Ureter (tissue), 1 donor: ENCODE measurements around the gene S100A12. TPM values are rescaled to one million over a fixed set of nuclear protein-coding genes. Genes with fewer than 3 reads are reported as not detected.

Experiments
- DNase-seq: peaks from one replicate; pipeline ENCODE4 v3.0.0-alpha.2; 2020; ENCODE audit warnings: low spot score
- total RNA-seq: library from RNA; stranded (reverse); gene quantifications from one replicate; pipeline ENCODE4 v1.2.4, GENCODE V29; 2023
- donor health status: DM: yes; HTN: yes; CAD: no.

Gene S100A12
- total RNA-seq, 1 donor from 2014 or later = not detected

DNA sequence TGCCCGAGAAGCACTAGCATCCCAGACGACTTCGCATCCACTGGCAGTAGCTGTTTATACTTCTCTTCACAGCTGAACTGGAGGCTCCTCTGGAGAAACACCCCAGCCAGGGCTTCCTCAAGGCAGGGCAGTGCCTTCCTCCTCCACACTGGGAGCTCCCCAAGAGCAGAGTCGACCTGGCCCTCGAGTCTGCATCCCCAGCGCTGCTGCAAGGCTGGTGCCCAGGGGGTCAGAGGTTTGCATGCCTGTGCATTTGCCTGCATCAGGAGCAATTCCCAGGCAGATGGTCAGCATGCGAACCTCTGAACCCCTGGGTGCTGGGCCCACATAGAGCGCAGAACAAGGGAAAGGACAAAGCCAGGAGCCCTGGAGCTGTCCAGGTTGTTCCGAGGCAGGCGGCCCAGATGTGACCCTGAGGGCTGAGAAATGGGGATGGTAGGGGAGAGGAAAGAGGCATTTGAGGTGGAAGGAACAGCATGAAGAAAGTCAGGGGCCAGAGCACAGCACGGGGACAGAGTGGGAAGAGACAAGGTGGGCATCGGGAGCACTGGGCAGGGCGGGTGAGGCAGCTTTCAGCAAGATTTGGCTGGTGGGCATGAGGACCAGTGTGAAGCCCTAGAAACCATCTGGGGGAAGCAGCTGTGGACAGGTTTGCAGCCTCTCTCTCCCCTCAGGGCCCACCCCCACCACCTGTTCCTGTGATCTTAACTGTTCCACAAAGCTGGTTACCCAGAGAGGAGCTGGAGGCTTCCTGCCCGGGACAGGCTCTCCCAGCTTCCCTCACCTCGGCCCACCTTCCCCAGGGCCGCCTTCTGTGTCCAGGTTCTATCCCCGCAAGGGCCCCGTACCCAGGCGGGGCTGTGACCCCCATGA is 21.9 kb upstream of the S100A12 start:
- no peak for DNase-seq

- DNase-seq = no peak
Observed at GRCh38 chr1:153396461-153396860, 21.0 kb upstream of the S100A12 start.

DNA sequence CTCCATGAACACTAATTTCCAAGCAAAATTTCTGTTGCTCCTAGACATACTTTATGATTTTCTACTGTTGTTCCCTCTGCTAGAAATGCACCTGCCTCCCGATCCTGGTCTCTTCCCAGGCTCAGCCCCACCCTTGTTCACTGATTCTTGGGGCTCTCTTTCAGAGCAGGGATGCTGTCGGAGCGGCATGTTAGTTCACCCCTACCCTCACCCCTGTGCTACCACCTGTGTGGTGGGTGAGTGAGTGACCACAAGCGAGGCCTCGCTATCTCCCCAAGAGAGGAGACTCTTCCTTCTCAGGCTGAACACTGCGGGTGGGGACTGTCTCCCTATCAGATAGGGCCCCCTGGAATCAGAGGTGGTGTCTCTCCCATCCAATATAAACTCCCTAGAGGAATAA is 20.4 kb upstream of the S100A12 start:
- DNase-seq = no peak

- no peak for DNase-seq
Observed at GRCh38 chr1:153395136-153395685, 19.8 kb upstream of the S100A12 start.

DNA sequence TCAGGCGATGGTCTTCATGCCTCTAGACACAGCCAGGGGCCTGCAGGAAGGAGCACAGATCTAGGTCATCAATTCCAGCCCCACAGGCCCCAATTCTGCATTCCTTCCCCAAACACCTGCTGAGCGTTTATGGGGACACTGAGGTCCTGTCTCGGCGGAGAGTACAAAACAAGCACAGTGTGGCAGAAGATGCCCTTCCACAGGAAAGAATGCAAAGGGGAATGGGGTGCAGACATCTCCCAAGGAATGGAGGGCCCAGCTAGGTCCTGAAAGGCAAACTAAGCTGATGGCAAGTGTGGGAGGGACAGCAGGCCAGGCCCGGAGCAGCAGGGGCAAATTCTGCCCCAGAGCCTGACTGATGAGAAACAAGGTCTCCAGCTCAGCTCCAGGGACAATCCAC is 19.0 kb upstream of the S100A12 start:
- DNase-seq = no peak

DNA sequence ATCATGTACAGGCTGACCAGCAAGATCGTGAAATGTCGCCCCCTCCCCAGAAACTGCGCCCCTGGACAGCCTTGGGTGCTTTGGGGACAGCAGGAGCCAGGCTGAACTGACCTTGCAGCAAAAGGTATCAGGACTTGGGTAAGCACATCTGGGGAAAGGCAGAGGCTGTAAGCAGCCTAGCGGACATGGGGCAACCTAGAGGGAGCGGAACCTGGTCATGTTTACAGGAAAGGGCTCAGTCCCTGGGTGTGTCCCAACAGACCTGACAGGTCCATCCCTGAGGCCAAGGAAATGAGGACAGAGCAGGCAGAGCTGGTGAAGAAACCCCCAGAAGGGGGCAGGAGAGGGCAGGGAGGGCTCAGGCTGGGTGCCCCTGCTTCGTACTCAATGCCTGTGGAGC is 18.5 kb upstream of the S100A12 start:
- DNase-seq = no peak

GRCh38 chr1:153392822-153393221 is 17.4 kb upstream of the S100A12 start:
- DNase-seq = no peak

- no peak for DNase-seq
Observed at GRCh38 chr1:153392258-153392657, 16.8 kb upstream of the S100A12 start.

DNA sequence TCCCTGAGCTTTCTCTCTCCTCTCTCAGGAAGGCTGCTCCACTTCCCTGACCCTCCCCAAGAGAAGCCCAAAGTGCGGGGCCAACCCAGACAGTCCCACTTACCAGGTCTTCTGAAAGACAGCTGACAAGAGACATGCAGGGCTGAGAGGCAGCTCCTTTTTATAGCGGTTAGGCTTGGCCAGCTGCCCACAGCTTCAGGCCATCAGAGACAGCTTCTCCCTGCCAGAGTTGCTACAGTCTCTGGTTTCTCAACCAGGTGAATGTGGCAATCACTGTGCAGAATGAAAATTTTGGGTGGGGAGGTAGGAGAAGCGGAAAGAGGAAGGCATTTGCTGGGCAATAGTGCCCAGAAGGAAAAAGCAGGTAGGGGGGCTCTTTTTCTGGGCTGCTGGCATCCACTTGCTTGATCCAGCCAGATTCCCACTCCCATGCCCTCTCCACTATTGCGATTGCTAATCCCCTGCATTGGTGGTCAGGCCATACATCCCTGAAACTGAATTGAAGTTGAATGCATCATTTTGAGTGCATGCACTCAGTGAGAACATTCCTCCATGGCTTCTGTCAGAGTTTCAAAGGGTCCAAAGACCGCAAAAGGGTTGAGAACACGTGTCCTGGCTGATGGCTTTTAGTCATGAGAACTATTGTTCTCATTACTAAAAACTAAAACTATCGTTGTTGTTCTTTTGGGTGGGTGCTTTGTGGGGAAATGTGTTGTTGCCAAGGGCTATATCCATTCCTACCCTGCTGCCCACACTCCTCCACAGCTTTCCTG is 15.7 kb upstream of the S100A12 start, which contains the start of gene S100A8:
Gene S100A8 (minus strand): TSS at position 136 of the 773 bp plus-strand sequence. CDS start 538 bp downstream, outside the sequence.
- no peak for DNase-seq

- DNase-seq = no peak
Observed at GRCh38 chr1:153389973-153390879, 14.8 kb upstream of the S100A12 start.

- DNase-seq = no peak
Observed at GRCh38 chr1:153389401-153389800, 14.0 kb upstream of the S100A12 start.

GRCh38 chr1:153387785-153388184 is 12.4 kb upstream of the S100A12 start:
- DNase-seq = no peak

- DNase-seq = no peak
Observed at GRCh38 chr1:153387001-153387400, 11.6 kb upstream of the S100A12 start.

DNA sequence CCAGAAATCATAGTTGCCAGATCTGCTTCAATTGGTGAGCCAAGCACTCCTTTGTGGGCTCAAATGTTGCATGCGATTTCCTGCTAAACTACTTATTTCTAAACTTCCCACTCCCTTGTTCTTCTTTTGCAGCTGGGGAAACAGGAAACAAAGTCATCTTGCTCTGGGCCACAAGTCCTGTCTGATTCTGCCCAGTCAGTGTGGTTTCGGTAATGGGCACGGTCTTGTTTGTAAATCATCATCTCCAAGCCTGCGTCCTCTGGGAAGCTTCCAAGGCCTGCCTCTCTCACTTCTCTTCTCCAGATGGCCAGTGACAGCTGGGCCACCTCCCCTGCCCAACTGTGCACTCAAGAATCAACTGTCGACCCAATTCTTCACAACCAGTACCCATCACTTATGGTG is 11.1 kb upstream of the S100A12 start:
- no peak for DNase-seq

DNA sequence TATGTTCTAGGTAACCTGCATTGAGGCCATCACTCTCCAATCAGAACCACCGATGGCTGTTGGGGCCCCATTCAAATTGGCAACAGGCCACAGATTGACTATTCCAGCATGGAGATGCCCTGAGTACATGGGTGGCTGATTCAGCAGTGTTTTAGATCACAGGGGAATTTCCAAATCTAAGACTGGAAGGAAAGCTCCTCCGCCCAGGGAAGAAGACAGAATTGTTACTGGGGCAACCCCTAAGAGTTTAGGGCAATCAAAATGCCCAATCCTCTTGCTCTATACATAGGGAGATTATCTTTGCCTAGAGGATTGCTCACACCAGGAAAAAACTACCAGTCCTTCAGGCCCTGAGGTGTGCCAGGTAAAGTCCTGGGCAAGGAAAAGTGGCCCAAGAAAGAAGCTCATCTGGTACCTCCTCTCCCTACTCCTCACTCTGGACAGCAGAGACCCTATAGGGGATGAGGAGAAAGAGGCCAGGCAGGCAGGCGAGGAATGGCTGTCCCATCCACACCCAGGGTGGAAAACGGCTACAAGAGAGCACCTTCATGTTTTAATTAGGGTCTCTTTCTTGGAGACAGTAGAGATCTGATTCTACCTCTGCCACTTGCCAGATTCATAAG is 9.6 kb upstream of the S100A12 start:
- no peak for DNase-seq

DNA sequence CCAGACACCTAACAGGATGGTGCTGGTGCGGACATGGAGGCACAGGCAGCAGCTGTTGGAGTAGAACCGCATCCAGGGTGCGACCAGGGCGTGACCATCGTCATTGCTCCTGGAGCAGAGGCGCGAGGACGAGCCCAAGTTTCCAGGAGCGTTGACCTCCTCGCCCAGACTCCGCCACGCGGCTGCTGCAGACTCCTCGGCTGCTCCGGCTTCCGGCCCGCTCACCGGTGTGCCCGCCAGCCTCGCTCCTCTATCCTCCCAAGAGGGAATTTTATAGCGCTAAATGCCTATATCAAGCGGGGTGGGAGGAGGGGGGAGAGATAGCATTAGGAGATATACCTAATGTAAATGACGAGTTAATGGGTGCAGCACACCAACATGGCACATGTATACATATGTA is 5.3 kb upstream of the S100A12 start:
- no peak for DNase-seq

DNA sequence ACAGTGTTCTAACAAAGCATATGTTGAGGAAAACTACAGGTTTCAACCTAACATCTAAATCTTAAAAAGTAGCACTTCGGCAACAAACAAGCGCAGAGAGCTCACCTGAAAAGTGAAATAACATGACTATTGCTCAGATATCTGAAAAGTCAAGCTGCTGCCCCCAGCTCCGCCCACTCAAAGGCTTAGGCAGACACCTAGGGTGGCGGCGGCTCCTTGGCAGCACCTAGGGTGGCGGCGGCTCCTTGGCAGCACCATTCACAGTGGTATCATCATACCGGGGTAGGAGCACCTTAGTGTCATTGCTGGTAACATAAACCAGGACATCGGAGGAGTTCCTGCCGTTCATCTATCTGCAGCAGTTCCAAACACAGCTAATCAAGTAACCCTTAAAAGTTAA is 4.2 kb upstream of the S100A12 start:
- no peak for DNase-seq

DNA sequence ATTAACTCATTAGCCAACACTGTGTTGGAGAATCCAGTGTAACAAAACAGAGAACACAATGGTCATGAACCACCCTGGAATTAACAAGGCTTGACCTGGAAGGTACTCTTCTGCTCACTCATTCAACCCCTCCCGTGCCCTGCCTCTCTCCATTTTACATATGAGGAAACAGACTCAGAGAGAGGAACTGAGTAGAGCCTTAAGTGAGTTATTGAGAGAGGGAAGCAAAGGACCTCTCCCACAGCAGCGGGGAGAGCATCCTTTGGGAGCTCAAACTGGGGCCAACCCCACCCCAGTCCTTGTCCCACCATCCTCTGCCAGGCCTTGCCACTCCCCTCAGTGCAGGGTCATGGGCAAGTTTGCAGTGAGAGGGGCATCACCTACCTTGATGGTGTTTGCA is 1.4 kb downstream of the S100A12 start:
- no peak for DNase-seq

GRCh38 chr1:153372571-153372970 is 2.9 kb downstream of the S100A12 start:
- DNase-seq = no peak

GRCh38 chr1:153371231-153371630 is 4.2 kb downstream of the S100A12 start:
- DNase-seq = no peak

DNA sequence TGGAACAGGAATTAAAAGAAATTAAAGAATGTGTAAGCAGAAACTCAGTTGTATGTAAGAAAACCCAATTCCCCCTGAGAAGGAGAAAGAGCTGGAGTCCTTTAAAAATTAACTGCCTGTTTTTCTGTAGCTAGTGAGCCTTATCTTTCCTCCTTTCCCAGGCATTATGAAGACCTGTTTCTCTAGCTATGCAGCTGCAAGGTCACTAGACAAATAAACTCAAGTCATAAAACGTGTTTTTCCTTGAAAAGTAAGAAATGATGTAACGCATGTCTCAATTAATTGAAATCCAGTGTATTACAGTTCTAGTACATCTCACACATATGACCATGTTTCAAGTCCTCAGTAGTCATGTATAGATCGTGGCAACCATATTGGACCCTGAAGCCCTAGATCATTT is 5.3 kb downstream of the S100A12 start:
- DNase-seq = no peak
